DND-41 (cell line): ENCODE data around the gene THSD4.

ENCODE experiments used
- CTCF ChIP-seq: IDR thresholded peaks from 2 replicates; pipeline ENCODE4 v1.5.1; 2012; ENCODE audit warnings: borderline replicate concordance, low read length, moderate library complexity, mild to moderate bottlenecking; ENCODE audit not compliant: poor library complexity, severe bottlenecking; ENCODE audit errors: extremely low read depth
- EZH2 ChIP-seq: IDR thresholded peaks from 3 replicates; pipeline ENCODE4 v1.6.1; 2012; ENCODE audit warnings: borderline replicate concordance, low read depth, mild to moderate bottlenecking, moderate library complexity, low read length, inconsistent platforms; ENCODE audit not compliant: severe bottlenecking

- TF ChIP-seq EZH2 (no peak), CTCF (no peak)
These were observed 461.8 kb downstream of the THSD4 start for GRCh38 chr15:71577071-71577470.
